Measurements from ENCODE around the gene HDAC11.

Gene HDAC11

GRCh38 chr3:13501521-13501920 is 21.4 kb downstream of the HDAC11 start:
- DNase-seq: no peak
- in situ Hi-C loops (cut with HindIII; ENCODE audit: low pct_ligation_motif_present, low pct_unique_long_range_greater_than_20kb, low sequenced_read_pairs): no loop called here

GRCh38 chr3:13501958-13502790 is 22.1 kb downstream of the HDAC11 start:
- in situ Hi-C loops (cut with HindIII; ENCODE audit: low pct_ligation_motif_present, low pct_unique_long_range_greater_than_20kb, low sequenced_read_pairs): no loop called here
- no peak for DNase-seq

- in situ Hi-C loops (cut with HindIII; ENCODE audit: low pct_ligation_motif_present, low pct_unique_long_range_greater_than_20kb, low sequenced_read_pairs): no loop called here
Measured at GRCh38 chr3:13502791-13503060, 22.6 kb downstream of the HDAC11 start.

GRCh38 chr3:13504161-13504831 is 24.2 kb downstream of the HDAC11 start:
- in situ Hi-C loops (cut with HindIII; ENCODE audit: low pct_ligation_motif_present, low pct_unique_long_range_greater_than_20kb, low sequenced_read_pairs): no loop called here
- no peak for DNase-seq

More at GRCh38 chr3:13502791-13503060, 22.6 kb downstream of the HDAC11 start:
- DNase-seq: no peak

GRCh38 chr3:13505147-13506130 is 25.3 kb downstream of the HDAC11 start:
- DNase-seq: no peak
- in situ Hi-C loops (cut with HindIII; ENCODE audit: low pct_ligation_motif_present, low pct_unique_long_range_greater_than_20kb, low sequenced_read_pairs): no loop called here

GRCh38 chr3:13506239-13506638 is 26.1 kb downstream of the HDAC11 start:
- no peak for DNase-seq
- in situ Hi-C loops (cut with HindIII; ENCODE audit: low pct_ligation_motif_present, low pct_unique_long_range_greater_than_20kb, low sequenced_read_pairs): no loop called here

- in situ Hi-C loops (cut with HindIII; ENCODE audit: low pct_ligation_motif_present, low pct_unique_long_range_greater_than_20kb, low sequenced_read_pairs): no loop called here
- no peak for DNase-seq
Measured at GRCh38 chr3:13506680-13507079, 26.6 kb downstream of the HDAC11 start.

- DNase-seq: no peak
- in situ Hi-C loops (cut with HindIII; ENCODE audit: low pct_ligation_motif_present, low pct_unique_long_range_greater_than_20kb, low sequenced_read_pairs): no loop called here
Measured at GRCh38 chr3:13507247-13507569, 27.1 kb downstream of the HDAC11 start.

GRCh38 chr3:13507570-13508339 is 27.6 kb downstream of the HDAC11 start:
- in situ Hi-C loops (cut with HindIII; ENCODE audit: low pct_ligation_motif_present, low pct_unique_long_range_greater_than_20kb, low sequenced_read_pairs): no loop called here
- no peak for DNase-seq

GRCh38 chr3:13508496-13508895 is 28.4 kb downstream of the HDAC11 start:
- DNase-seq: no peak
- in situ Hi-C loops (cut with HindIII; ENCODE audit: low pct_ligation_motif_present, low pct_unique_long_range_greater_than_20kb, low sequenced_read_pairs): no loop called here

GRCh38 chr3:13509059-13509815 is 29.1 kb downstream of the HDAC11 start:
- in situ Hi-C loops (cut with HindIII; ENCODE audit: low pct_ligation_motif_present, low pct_unique_long_range_greater_than_20kb, low sequenced_read_pairs): no loop called here
- DNase-seq: no peak

- in situ Hi-C loops (cut with HindIII; ENCODE audit: low pct_ligation_motif_present, low pct_unique_long_range_greater_than_20kb, low sequenced_read_pairs): no loop called here
- DNase-seq: no peak
Measured at GRCh38 chr3:13509816-13510192, 29.7 kb downstream of the HDAC11 start.

GRCh38 chr3:13512451-13512850 is 32.3 kb downstream of the HDAC11 start:
- no peak for DNase-seq
- in situ Hi-C loops (cut with HindIII; ENCODE audit: low pct_ligation_motif_present, low pct_unique_long_range_greater_than_20kb, low sequenced_read_pairs): no loop called here

- DNase-seq: no peak
- in situ Hi-C loops (cut with HindIII; ENCODE audit: low pct_ligation_motif_present, low pct_unique_long_range_greater_than_20kb, low sequenced_read_pairs): no loop called here
Measured at GRCh38 chr3:13513051-13513912, 33.2 kb downstream of the HDAC11 start.

GRCh38 chr3:13513913-13514517 is 33.9 kb downstream of the HDAC11 start:
- in situ Hi-C loops (cut with HindIII; ENCODE audit: low pct_ligation_motif_present, low pct_unique_long_range_greater_than_20kb, low sequenced_read_pairs): no loop called here
- no peak for DNase-seq

GRCh38 chr3:13514639-13515435 is 34.7 kb downstream of the HDAC11 start:
- DNase-seq: no peak
- in situ Hi-C loops (cut with HindIII; ENCODE audit: low pct_ligation_motif_present, low pct_unique_long_range_greater_than_20kb, low sequenced_read_pairs): no loop called here
